Mammary epithelial cell (primary cell): ENCODE data around the gene NUAK2.

Experiments used
- EZH2 ChIP-seq: IDR thresholded peaks from 2 replicates; pipeline ENCODE4 v1.6.1; 2012; ENCODE audit warnings: low read length, inconsistent platforms, borderline replicate concordance
- TF ChIP-seq, protein P1 (sequence below), 2 donors: IDR thresholded peaks in 1 of 2; conservative IDR thresholded peaks in 1 of 2; 2 replicates each; pipeline ENCODE4 v1.5.1; 2011 to 2012; ENCODE audit warnings: inconsistent platforms in 2 of 2, low read length in 2 of 2, mild to moderate bottlenecking in 2 of 2, control low read depth in 1 of 2, low read depth in 1 of 2; ENCODE audit not compliant: insufficient read depth in 1 of 2; ENCODE audit errors: extremely low read depth in 1 of 2

DNA sequence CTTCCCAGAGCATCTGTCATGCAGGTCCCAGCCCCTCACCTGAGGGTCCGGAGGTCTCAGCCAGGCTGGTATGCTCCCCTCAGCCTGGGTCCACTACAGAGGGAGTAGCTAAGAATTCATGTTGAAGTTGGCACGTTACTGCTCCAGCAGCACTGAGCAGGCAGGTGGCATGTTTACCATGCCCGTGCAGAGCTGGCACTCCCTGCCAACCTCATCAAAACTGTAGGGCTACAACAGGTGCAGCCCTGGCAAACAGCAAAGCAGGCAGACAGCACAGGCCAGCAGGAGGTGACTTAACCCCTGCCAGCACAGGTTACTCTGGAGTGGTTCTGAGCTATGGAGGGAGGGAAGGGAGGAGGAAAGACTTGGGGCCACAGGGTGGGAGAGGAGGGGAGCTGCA lies 46.4 kb downstream of the NUAK2 start:
- TF ChIP-seq, protein P1, sequence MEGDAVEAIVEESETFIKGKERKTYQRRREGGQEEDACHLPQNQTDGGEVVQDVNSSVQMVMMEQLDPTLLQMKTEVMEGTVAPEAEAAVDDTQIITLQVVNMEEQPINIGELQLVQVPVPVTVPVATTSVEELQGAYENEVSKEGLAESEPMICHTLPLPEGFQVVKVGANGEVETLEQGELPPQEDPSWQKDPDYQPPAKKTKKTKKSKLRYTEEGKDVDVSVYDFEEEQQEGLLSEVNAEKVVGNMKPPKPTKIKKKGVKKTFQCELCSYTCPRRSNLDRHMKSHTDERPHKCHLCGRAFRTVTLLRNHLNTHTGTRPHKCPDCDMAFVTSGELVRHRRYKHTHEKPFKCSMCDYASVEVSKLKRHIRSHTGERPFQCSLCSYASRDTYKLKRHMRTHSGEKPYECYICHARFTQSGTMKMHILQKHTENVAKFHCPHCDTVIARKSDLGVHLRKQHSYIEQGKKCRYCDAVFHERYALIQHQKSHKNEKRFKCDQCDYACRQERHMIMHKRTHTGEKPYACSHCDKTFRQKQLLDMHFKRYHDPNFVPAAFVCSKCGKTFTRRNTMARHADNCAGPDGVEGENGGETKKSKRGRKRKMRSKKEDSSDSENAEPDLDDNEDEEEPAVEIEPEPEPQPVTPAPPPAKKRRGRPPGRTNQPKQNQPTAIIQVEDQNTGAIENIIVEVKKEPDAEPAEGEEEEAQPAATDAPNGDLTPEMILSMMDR (conservative IDR thresholded peaks at IDR 0.05 in 1 of 2, IDR thresholded peaks at IDR 0.05 in 1 of 2; ENCODE audit: extremely low read depth in 1 of 2, insufficient read depth in 1 of 2, low read depth in 1 of 2, low read length in 2 of 2): peak in 1 of 2 donors; percentile 17
- no peak for TF ChIP-seq EZH2
